ENCODE data around the gene IL17A.

The IL17A gene

DNA sequence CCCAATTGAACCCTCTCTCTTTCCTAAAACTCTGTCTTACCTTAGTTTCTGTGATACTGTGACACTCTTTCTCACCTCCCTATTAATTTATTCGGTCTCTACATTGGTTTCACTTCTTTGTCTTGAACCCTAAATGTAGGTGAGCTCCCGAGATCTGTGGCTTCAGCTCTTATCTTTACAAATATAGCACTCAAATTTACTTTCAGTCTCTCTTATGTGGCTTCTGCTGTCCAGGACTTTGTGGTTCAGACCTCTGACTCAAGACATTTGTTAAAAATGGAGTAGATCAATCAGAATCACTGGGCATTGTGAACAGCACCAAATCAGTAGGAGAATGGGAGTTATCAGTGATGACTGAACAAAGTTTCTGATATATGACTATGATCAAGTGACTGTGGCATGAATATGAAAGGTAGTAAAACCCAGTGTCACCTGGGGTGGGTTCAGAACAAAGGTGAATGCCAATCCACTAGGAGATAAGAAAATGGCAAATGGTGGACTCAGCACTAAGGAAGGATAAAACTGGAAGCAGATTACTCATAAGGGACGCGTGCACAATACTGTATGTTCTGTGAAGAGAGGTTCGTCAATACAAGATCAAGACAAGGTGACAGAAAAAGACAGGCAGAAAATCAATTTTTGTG is 30.9 kb downstream of the IL17A start:
- DNase-seq, result no peak

DNA sequence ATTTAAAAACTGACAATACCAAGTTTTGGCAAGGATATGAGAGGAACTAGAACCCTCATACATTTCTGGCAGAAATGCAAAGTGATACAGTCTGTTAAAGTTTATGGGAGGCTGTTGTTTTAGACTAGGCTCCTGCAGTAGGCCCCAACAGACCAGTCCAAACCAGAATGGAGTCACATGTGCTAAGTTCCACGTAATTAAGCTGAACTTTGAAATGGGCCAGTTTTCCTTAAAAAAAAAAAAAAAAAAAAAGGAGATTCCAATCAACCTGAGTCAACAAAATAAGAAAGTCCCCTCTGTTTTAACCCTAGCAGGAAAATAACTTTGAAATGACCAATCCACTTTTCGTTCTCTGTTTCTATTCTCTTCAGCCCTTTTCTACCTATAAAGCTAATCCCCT is 31.6 kb downstream of the IL17A start:
- DNase-seq, result no peak

- DNase-seq, result no peak
Measured at GRCh38 chr6:52221302-52221701, 35.1 kb downstream of the IL17A start.

GRCh38 chr6:52227495-52227894 is 41.3 kb downstream of the IL17A start:
- DNase-seq, result no peak

- peak in 2 of 4 experiments; percentile 11 to 17 for DNase-seq
Measured at GRCh38 chr6:52230685-52231084, 44.5 kb downstream of the IL17A start.

DNA sequence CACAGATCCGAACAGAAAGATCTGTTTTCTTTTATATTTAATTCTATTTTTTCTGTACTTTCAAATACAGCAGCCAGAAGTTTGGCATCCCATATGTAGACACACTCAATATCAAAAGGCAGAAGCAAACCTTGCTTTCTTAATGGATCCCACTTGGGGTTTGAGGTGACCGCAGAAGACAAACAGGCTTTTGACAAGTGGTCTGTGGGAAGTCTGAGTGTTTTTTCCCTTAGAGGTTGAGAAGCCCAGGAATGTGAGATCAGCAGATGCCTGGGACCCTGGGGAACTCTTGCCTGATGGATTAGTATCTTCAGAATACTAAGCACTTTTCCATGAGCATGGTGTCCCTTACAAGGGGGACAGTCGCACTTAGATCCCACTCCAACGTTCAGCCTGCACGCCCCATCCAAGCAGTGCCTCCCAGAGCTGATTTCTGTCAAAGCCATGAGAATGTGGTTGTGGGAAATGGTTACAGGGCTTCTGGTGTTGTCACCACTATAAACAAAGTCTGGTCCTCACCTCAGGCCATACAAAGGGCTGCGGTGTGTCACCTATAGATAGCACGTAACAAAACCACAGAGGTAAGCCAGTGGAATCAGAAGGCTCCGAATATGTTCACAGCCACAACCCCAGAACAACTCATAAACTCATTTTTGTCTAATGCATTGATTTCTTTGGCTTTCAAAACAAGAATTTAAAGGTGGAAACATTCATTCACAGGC is 45.4 kb downstream of the IL17A start:
- no peak for DNase-seq

GRCh38 chr6:52233005-52233404 is 46.8 kb downstream of the IL17A start:
- DNase-seq, result no peak

DNA sequence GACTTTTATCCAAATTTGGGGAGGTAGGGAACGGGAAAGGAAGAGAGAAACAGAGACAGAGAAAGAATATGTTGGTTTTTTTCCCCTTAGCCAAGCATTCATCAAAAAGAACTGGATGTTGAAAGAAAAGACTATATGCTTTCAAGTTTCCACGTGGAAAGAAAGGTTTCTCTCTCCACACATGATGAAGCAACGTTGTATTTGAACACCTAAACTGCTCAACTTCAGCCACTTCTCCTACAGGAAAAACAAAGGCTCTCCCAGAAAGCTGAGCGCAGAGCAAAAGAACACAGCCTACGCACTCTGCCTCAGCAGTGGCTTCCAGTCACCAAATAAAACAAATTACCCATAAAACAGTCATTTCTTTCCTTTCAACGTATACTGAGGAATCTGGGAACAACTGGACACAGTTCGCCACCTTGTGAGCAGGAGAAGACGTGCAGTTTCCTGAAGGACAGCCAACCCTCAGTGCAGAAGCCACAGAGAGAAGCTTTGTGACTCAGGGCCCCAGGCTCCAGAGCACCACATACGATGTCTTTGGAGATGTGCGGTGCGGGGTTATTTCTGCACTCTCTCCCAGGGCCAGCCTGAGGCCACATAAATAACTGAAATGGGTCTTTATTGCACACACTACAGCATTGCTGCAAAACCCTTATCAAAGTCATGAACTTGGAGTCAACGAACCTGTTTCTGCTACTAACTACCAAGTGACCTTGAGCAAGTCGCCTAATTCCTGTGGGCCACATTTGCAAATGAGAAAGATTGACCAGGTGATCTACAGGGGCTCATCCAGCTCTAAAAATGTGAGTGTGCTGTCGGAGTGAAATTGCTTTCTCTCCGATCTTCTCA is 48.0 kb downstream of the IL17A start:
- DNase-seq, result peak in 3 of 4 experiments; percentile 9 to 16 (median 14)

All from suppressor macrophage (primary cell).